Pericardium fibroblast (primary cell): ENCODE results near the gene POLA2. TPM values are rescaled to one million over a fixed set of nuclear protein-coding genes. Genes with fewer than 3 reads are reported as not detected.

Experiments
- total RNA-seq: library from RNA; depleted of rRNA; stranded (reverse); fragments of >200 nt; gene quantifications from 2 replicates; pipeline ENCODE4 v1.2.3, GENCODE V29; 2015

POLA2 gene
- total RNA-seq = 2.6 and 3.7 TPM in 2 replicates

GRCh38 chr11:65261591-65262380 is at the start of gene POLA2:
Gene POLA2, plus strand, starts transcription at chr11:65261962. Its CDS starts 331 bp downstream, at chr11:65262293.

GRCh38 chr11:65314501-65315203 is 52.9 kb downstream of the POLA2 start, which contains the start of gene CDC42EP2:
Gene CDC42EP2, plus strand, starts transcription at chr11:65314866. Its CDS starts 6,033 bp downstream, at chr11:65320899.

Other genes with a start within 250 kb of the POLA2 start
- 116 and 119 TPM in 2 replicates for gene ARL2, start 247.8 kb upstream of the POLA2 start, total RNA-seq
- 7.8 and 9.4 TPM in 2 replicates for gene SNX15, start 234.5 kb upstream of the POLA2 start, total RNA-seq
- gene SAC3D1, start 220.8 kb upstream of the POLA2 start, total RNA-seq = 19.7 and 23.5 TPM in 2 replicates
- gene NAALADL1, start 203.4 kb upstream of the POLA2 start, total RNA-seq = 17.2 and 38.7 TPM in 2 replicates
- gene CDCA5, start 177.9 kb upstream of the POLA2 start, total RNA-seq = 1.2 and 2.9 TPM in 2 replicates
- 34.5 TPM in 2 replicates for gene ZFPL1, start 177.7 kb upstream of the POLA2 start, total RNA-seq
- gene VPS51, start 165.7 kb upstream of the POLA2 start, total RNA-seq = 197 and 427 TPM in 2 replicates
- gene TM7SF2, start 150.1 kb upstream of the POLA2 start, total RNA-seq = 10.4 and 13.4 TPM in 2 replicates
- 18.3 and 19.1 TPM in 2 replicates for gene ZNHIT2, start 144.3 kb upstream of the POLA2 start, total RNA-seq
- gene FAU, start 139.8 kb upstream of the POLA2 start, total RNA-seq = 456 and 558 TPM in 2 replicates
- 40.8 and 56.9 TPM in 2 replicates for gene MRPL49, start 139.6 kb upstream of the POLA2 start, total RNA-seq
- gene SYVN1, start 127.4 kb upstream of the POLA2 start, total RNA-seq = 13.2 and 22.1 TPM in 2 replicates
- gene SPDYC, start 91.7 kb upstream of the POLA2 start, total RNA-seq = not detected in 2 replicates
- gene CAPN1, start 80.0 kb upstream of the POLA2 start, total RNA-seq = 168 and 189 TPM in 2 replicates
- 35.6 and 79.6 TPM in 2 replicates for gene CDC42EP2, start 52.9 kb downstream of the POLA2 start, total RNA-seq
- gene DPF2, start 71.9 kb downstream of the POLA2 start, total RNA-seq = 32.4 and 36.6 TPM in 2 replicates
- 0.12 TPM in 1 of 2 replicates, not detected in the other for gene TIGD3, start 92.8 kb downstream of the POLA2 start, total RNA-seq
- gene SLC25A45, start 120.7 kb downstream of the POLA2 start, total RNA-seq = 2.1 and 3.5 TPM in 2 replicates
- gene FRMD8, start 124.7 kb downstream of the POLA2 start, total RNA-seq = 28.1 and 50.2 TPM in 2 replicates
- gene NEAT1, start 160.8 kb downstream of the POLA2 start, total RNA-seq = 34.4 and 45.6 TPM in 2 replicates
- 1,267 and 1,769 TPM in 2 replicates for gene MALAT1, start 237.1 kb downstream of the POLA2 start, total RNA-seq